ENCODE measurements around the gene NR3C1.
"Not testable (repeated sequence)": the region's sequence is repeated elsewhere in the genome, so short reads cannot be mapped to it uniquely, and the experiment has no call there.

The NR3C1 gene

GRCh38 chr5:143331956-143332355 lies 71.5 kb downstream of the NR3C1 start:
- DNase-seq: no peak

GRCh38 chr5:143329843-143330242 lies 73.6 kb downstream of the NR3C1 start:
- no peak for DNase-seq

GRCh38 chr5:143328589-143329220 lies 74.8 kb downstream of the NR3C1 start:
- DNase-seq: no peak

- DNase-seq: not testable (repeated sequence)
Measured at GRCh38 chr5:143325086-143325485, 78.4 kb downstream of the NR3C1 start.

GRCh38 chr5:143322931-143323630 lies 80.4 kb downstream of the NR3C1 start:
- DNase-seq: not testable (repeated sequence)

- DNase-seq: no peak
Measured at GRCh38 chr5:143322176-143322575, 81.3 kb downstream of the NR3C1 start.

GRCh38 chr5:143319437-143320227 lies 83.9 kb downstream of the NR3C1 start:
- DNase-seq: no peak

GRCh38 chr5:143318833-143319232 lies 84.7 kb downstream of the NR3C1 start:
- no peak for DNase-seq

GRCh38 chr5:143318270-143318669 lies 85.2 kb downstream of the NR3C1 start:
- no peak for DNase-seq

GRCh38 chr5:143316844-143317631 lies 86.4 kb downstream of the NR3C1 start:
- no peak for DNase-seq

- no peak for DNase-seq
Measured at GRCh38 chr5:143316337-143316736, 87.1 kb downstream of the NR3C1 start.

GRCh38 chr5:143315929-143316328 lies 87.6 kb downstream of the NR3C1 start:
- DNase-seq: no peak

GRCh38 chr5:143315214-143315613 lies 88.3 kb downstream of the NR3C1 start:
- DNase-seq: no peak

GRCh38 chr5:143314659-143315058 lies 88.8 kb downstream of the NR3C1 start:
- no peak for DNase-seq

- DNase-seq: no peak
Measured at GRCh38 chr5:143314099-143314498, 89.4 kb downstream of the NR3C1 start.

- DNase-seq: no peak
Measured at GRCh38 chr5:143313298-143313852, 90.1 kb downstream of the NR3C1 start.

- no peak for DNase-seq
Measured at GRCh38 chr5:143312822-143313221, 90.7 kb downstream of the NR3C1 start.

GRCh38 chr5:143311955-143312354 lies 91.5 kb downstream of the NR3C1 start:
- no peak for DNase-seq

- no peak for DNase-seq
Measured at GRCh38 chr5:143311428-143311827, 92.1 kb downstream of the NR3C1 start.

GRCh38 chr5:143309661-143310431 lies 93.6 kb downstream of the NR3C1 start:
- no peak for DNase-seq

- no peak for DNase-seq
Measured at GRCh38 chr5:143308731-143309130, 94.8 kb downstream of the NR3C1 start.

- no peak for DNase-seq
Measured at GRCh38 chr5:143306040-143306439, 97.4 kb downstream of the NR3C1 start.

Data from activated CD4-positive, CD25-positive, alpha-beta regulatory T cell (primary cell).